ENCODE results near the gene ATP7B.

DNA sequence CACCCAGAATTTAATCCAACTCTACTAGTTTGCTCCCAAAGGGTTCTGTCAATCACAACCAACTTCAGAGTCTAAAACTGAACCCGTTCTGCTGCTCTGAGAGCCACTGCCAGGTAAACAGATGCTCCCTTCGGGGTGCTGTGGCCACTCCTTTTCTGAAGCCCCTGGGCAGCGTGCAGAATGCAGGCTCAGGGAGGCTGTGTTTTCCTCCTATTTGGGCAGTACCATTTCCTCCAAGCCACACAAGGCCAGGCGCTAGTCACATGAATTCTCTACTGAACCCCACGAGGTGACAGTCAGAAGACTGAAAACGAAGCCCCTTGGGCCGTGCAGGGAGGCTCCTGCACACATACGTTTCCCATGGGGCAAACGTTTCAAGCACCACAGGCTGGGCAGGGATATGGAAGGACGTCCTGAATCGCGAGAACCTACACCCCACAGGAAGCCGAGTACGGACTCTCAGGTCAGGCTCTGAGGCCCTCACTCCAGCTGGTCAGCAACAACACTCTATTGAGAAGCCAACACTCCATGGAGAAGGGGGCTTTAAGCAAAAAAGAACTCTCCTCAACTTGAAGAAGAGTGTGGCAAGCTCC, 77.7 kb downstream of the ATP7B start:
- TF ChIP-seq EP300 (IDR thresholded peaks at IDR 0.05): no peak
- TF ChIP-seq CTCF (IDR thresholded peaks at IDR 0.05): no peak

Measured in gastroesophageal sphincter (tissue), 3 donors.